Parathyroid adenoma (tissue), 2 donors: ENCODE measurements around the gene MFN1.
A peak's percentile ranks its signal among the peaks of the same experiment; 100 is the strongest.

Source experiments
- H2AFZ ChIP-seq: fragments of 300-600 bp; sonication (generic); one replicate; pipeline ENCODE4 v1.7.0; 2017; ENCODE audit warnings: antibody characterized with exemption, mild to moderate bottlenecking
- H3K27ac ChIP-seq: fragments of 300-600 bp; sonication (generic); one replicate; pipeline ENCODE4 v1.7.0; 2017
- H3K27me3 ChIP-seq: fragments of 300-600 bp; sonication (generic); one replicate; pipeline ENCODE4 v1.7.0; 2017; ENCODE audit warnings: low read length; ENCODE audit not compliant: control insufficient read depth, insufficient read depth
- H3K36me3 ChIP-seq: fragments of 300-600 bp; sonication (generic); one replicate; pipeline ENCODE4 v1.7.0; 2017; ENCODE audit warnings: low read length; ENCODE audit not compliant: control insufficient read depth, insufficient read depth
- H3K4me1 ChIP-seq: fragments of 300-600 bp; sonication (generic); one replicate; pipeline ENCODE4 v1.7.0; 2017; ENCODE audit warnings: control low read depth
- H3K4me2 ChIP-seq: fragments of 300-600 bp; sonication (generic); one replicate; pipeline ENCODE4 v1.7.0; 2017; ENCODE audit warnings: low read length
- H3K4me3 ChIP-seq: fragments of 300-600 bp; sonication (generic); one replicate; pipeline ENCODE4 v1.7.0; 2017; ENCODE audit warnings: low read depth, low read length
- H3K79me2 ChIP-seq: fragments of 300-600 bp; sonication (generic); one replicate; pipeline ENCODE4 v1.7.0; 2017; ENCODE audit warnings: control low read depth
- H3K9ac ChIP-seq: fragments of 300-600 bp; sonication (generic); one replicate; pipeline ENCODE4 v1.7.0; 2017; ENCODE audit warnings: mild to moderate bottlenecking
- H3K9me3 ChIP-seq: fragments of 300-600 bp; sonication (generic); one replicate; pipeline ENCODE4 v1.7.0; 2017; ENCODE audit warnings: low read length; ENCODE audit not compliant: control insufficient read depth
- TF ChIP-seq, protein P1 (sequence below): fragments of 300-600 bp; sonication (generic); IDR thresholded peaks from one replicate; pipeline ENCODE4 v1.7.0; 2017; ENCODE audit warnings: antibody characterized with exemption, mild to moderate bottlenecking
- donor health status: primary hyperparathyroidism.

Gene MFN1

DNA sequence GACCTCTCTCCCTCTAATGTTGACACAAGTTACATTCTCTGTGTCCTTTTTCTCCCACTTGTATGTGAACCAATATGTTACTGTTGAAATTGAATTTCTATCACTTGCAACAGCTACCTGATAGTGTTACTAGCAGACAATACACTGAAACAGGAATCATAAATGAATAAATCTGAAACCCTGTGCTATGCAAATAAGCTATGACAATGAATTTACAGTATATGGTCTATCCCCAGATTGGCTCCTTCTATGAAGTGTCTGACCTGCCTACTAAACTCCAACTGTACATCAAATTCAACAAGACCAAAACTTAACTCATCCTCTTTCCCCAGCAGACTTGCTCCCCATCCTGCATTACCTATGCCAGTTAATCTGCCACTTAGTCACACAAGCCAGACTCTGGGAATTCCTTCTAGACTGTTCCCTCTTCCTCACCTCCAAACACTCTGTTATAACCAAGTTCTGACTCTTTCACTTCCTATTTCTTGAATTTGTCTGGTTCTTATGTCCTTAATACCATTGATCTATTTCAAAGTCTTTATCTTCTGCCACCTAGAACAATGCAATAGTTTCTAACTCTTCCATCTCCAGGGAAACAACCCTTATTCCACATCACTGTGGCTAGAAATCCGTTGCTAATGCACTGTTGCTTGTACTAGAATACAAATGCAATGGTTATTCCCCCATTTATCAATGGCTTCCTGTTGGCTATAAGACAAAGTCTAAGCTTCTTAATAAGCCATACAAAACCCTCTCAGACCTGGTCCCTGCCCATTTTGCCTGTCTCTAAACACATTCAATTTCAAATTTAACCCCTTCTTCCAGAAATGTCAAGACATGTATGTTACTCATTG, 38.1 kb upstream of the MFN1 start:
- Histone ChIP-seq H3K4me1 (no peaks in the 10 kb centered on the region), H3K9ac (no peak overlapping the region), H3K4me2 (no peak overlapping the region), H2AFZ (no peak overlapping the region), H3K79me2 (no peaks in the 10 kb centered on the region), H3K9me3 (no peaks in the 10 kb centered on the region), H3K27ac (no peak overlapping the region), H3K27me3 (no peaks in the 10 kb centered on the region), H3K36me3 (no peaks in the 10 kb centered on the region), H3K4me3 (no peak overlapping the region)
- TF ChIP-seq, protein P1, sequence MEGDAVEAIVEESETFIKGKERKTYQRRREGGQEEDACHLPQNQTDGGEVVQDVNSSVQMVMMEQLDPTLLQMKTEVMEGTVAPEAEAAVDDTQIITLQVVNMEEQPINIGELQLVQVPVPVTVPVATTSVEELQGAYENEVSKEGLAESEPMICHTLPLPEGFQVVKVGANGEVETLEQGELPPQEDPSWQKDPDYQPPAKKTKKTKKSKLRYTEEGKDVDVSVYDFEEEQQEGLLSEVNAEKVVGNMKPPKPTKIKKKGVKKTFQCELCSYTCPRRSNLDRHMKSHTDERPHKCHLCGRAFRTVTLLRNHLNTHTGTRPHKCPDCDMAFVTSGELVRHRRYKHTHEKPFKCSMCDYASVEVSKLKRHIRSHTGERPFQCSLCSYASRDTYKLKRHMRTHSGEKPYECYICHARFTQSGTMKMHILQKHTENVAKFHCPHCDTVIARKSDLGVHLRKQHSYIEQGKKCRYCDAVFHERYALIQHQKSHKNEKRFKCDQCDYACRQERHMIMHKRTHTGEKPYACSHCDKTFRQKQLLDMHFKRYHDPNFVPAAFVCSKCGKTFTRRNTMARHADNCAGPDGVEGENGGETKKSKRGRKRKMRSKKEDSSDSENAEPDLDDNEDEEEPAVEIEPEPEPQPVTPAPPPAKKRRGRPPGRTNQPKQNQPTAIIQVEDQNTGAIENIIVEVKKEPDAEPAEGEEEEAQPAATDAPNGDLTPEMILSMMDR = no peak

DNA sequence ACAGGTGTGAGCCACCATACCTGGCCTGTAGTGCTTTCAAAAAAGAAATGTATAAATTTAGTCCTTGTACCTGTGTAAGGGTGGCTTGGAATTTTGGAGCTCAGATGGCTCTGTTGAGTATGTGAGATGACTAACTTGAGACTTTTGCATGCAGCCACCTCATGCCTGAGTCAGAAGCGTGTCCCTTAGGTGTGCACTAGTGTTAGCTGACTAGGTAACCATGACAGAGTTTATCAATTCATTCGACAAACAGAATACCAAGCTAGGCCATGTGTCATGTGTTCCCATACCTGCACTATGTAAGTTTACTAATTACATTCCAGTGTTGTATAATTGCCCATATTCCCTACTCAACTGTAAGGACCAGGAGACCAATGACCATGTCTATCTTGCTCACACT, 28.6 kb upstream of the MFN1 start:
- no peaks in the 10 kb centered on the region for H3K9me3 ChIP-seq
- TF ChIP-seq, protein P1 = no peak

DNA sequence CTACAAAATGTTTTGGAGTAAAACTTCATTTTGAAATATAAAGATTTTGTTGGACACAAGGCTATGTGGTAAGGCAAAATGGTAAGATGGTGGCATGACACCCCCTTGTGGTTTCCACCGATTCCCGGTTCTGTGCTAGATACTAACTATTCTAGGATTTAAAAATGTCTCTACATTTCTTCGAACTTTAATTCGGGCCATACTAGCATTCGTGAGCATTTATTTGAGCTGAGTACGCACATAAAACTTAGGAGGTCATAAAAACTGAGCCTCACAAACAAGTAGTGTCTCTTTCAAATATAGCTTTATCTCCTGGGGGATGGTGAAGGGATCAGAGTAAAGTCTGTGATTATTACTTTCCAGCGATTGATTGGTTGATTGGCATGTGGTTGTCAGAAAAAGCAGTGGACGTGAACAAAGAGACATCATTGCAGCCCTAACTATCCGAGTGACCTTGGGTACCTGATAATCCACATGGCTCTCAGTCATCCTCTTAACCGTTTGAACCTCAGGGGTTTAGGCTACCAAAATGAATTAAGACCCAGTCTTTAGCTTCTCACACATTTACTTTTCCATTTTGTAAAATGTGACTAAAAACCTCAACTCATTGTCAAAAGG, 25.7 kb upstream of the MFN1 start:
- no peaks in the 10 kb centered on the region for H3K4me1 ChIP-seq
- no peaks in the 10 kb centered on the region for H3K36me3 ChIP-seq
- peaks cover 22% of the 10 kb centered on the region for H3K79me2 ChIP-seq
- no peaks in the 10 kb centered on the region for H3K9me3 ChIP-seq
- peak overlapping the region; percentile 78 for H3K4me3 ChIP-seq
- TF ChIP-seq, protein P1 = peak; percentile 12
- peak overlapping the region; percentile 95 for H3K27ac ChIP-seq
- peak overlapping the region; percentile 72 for H3K4me2 ChIP-seq
- no peaks in the 10 kb centered on the region for H3K27me3 ChIP-seq
- peak overlapping the region; percentile 99 for H2AFZ ChIP-seq
- no peak overlapping the region for H3K9ac ChIP-seq

More for the DNA sequence above, 28.6 kb upstream of the MFN1 start:
- no peaks in the 10 kb centered on the region for H3K36me3 ChIP-seq
- H2AFZ ChIP-seq = no peak overlapping the region
- no peak overlapping the region for H3K27ac ChIP-seq
- H3K79me2 ChIP-seq = no peaks in the 10 kb centered on the region
- no peaks in the 10 kb centered on the region for H3K4me1 ChIP-seq
- H3K4me2 ChIP-seq = no peak overlapping the region
- no peak overlapping the region for H3K9ac ChIP-seq
- H3K4me3 ChIP-seq = no peak overlapping the region
- H3K27me3 ChIP-seq = no peaks in the 10 kb centered on the region

DNA sequence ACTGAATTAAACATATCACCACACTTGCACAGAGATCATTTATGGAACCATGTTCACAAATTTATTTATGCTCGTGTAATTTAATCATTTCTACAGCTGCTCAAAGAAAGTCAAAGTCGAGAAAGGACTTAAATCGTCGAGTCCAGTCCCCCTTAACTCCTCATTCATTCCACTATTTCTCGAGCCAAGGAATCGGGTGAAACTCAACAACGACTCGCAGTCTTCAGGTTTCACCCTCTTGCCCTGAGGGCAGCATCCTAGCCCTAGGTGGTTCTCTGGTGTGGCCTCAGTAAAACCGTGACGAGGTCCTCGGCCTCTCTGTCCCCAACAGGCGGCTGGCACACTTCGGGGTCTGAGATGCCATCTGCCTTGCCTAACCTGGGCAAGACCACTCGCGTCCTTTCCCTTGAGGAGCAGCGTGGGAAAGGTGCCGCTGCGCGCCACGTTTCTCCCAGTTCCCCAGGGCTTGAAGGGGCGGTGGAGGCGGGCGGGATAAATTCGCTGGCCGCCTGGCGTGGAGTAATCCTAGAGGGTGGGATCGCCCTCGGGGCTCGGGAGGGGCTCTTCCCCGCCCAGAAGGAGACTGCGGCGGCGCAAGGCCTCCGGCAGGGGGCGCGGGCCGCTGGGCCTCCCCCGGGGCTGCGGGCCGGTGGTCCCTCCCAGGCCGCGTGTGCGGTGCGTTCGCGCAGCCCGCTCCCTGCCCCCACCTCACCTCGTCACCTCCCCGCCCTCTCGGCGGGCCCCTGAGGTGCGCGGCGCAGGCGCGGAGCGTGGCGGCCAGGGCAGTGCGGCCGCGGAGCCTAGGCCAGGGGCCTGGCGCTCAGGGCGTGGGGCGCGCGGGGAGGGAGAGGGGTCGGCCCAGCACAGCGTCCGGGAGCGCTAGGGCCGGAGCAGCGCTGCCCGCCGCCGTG, 25.0 kb upstream of the MFN1 start, which contains the start of gene ZNF639:
TSS of gene ZNF639 (plus strand) at position 746 of the 911 bp plus-strand sequence. CDS start 5,263 bp downstream, outside the sequence.
- Histone ChIP-seq H3K27ac (peak within 1 kb of the TSS; percentile 95), H3K4me3 (peak within 1 kb of the TSS; percentile 78), H3K27me3 (no peaks in the 10 kb centered on the region), H2AFZ (peak within 1 kb of the TSS; percentile 99), H3K4me2 (peak within 1 kb of the TSS; percentile 72), H3K36me3 (no peaks in the 10 kb centered on the region), H3K79me2 (peaks cover 25% of the 10 kb centered on the region), H3K9me3 (no peaks in the 10 kb centered on the region), H3K9ac (peak within 1 kb of the TSS; percentile 91), H3K4me1 (no peaks in the 10 kb centered on the region)
- TF ChIP-seq, protein P1 = peak; percentile 91
